NCI-H345 treated with DMSO at 0.1 percent for 48 hours (cell line): ENCODE results near the gene FAM200A.
"Not testable (repeated sequence)": the region's sequence is repeated elsewhere in the genome, so short reads cannot be mapped to it uniquely, and the experiment has no call there.

ENCODE experiments used
- DNase-seq: peaks from one replicate; lab custom pipeline; 2025; ENCODE audit not compliant: unreplicated experiment; lab: John Stamatoyannopoulos, UW

The FAM200A gene

DNA sequence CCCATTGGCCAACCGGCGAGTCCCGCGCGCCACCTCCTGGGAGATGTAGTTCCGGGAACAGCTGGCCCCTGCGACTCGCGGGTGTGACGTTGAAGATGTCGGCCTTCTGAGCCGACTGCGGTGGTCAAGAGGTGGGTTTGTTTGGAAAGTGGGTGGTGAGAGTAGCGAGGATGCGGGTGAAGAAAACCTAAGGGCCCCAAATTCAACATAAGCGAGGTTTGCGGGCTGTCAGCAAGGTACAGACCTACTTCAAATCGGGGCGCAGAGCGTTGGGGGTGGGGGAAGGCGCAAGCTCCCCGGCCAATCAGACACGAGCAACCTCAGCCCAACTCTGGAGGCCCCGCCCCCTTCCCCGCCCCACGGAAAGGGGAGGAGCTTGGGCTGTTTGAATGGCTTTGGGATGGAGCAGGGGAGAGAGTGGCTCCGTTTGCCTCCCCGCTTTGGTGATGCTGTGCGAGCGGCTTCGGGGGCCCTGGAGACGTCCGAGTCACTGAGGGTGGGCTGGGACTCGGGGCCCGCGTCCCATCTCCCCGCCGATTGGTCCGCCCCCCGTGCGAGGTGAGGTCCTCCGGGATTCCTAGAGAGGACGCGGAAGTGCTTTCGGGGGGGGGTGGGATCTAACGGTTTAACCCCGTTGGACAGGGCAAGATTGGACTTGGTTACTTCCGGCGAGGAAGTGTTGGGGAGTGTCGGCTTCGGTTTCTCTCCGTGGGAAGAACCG is 47.2 kb downstream of the FAM200A start, which contains the start of gene ZKSCAN5:
Gene ZKSCAN5, plus strand, starts transcription at position 60 of the 721 bp plus-strand sequence. CDS start 1,383 bp downstream, outside the sequence.
- peak; percentile 86 for DNase-seq

GRCh38 chr7:99504281-99504602 is 47.7 kb downstream of the FAM200A start:
- peak; percentile 94 for DNase-seq

- not testable (repeated sequence) for DNase-seq
Measured at GRCh38 chr7:99501236-99501635, 50.7 kb downstream of the FAM200A start.

GRCh38 chr7:99500637-99501009 is 51.3 kb downstream of the FAM200A start:
- no peak for DNase-seq

DNA sequence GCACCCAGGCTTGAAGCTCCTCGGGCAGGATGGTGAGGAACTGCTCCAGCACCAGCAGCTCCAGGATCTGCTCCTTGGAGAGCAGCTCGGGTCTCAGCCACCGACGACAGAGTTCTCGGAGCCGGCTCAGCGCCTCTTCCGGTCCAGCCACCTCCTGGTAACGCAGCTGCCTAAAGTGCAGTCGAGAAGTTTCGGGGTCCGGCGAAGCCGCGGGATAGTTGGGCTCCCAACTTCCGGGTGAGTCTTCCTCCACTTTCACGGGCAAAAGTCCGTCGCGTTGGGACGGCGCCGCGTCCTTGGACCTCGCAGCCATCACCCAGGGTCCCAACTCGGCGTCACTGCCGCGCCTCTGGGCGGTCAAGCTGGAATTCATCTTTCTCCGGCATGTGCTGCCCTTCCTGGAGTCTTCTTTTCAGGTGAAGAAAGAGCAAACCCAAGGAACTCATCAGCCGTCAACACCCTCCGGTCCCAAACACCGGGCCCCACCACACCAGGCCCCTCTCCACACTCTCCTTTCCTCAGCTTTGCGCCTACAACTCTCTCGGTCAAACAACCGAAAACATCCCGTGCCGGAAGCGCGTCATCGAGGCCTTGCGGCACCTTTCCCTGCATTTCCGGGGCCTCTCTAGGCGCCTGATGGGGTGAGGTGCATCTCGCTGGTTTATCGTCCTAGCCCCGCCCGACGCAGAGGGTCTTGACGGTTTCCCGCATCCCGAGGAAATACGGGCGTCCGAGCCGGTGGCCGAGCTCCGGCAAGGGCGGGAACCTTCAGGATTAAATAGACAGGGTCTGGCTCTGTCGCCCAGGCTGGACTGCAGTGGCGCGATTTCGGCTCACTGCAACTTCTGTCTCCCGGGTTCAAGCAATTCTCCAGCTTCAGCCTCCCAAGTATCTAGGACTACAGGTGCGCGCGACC is 51.9 kb downstream of the FAM200A start, which contains the start of gene ZNF394:
Gene ZNF394, minus strand, starts transcription at position 561 of the 916 bp plus-strand sequence. Its CDS starts 188 bp downstream, at position 373.
- DNase-seq: peak; percentile 84

GRCh38 chr7:99499371-99499720 is 52.6 kb downstream of the FAM200A start:
- DNase-seq: no peak

- DNase-seq: no peak
Measured at GRCh38 chr7:99498546-99498944, 53.4 kb downstream of the FAM200A start.

DNA sequence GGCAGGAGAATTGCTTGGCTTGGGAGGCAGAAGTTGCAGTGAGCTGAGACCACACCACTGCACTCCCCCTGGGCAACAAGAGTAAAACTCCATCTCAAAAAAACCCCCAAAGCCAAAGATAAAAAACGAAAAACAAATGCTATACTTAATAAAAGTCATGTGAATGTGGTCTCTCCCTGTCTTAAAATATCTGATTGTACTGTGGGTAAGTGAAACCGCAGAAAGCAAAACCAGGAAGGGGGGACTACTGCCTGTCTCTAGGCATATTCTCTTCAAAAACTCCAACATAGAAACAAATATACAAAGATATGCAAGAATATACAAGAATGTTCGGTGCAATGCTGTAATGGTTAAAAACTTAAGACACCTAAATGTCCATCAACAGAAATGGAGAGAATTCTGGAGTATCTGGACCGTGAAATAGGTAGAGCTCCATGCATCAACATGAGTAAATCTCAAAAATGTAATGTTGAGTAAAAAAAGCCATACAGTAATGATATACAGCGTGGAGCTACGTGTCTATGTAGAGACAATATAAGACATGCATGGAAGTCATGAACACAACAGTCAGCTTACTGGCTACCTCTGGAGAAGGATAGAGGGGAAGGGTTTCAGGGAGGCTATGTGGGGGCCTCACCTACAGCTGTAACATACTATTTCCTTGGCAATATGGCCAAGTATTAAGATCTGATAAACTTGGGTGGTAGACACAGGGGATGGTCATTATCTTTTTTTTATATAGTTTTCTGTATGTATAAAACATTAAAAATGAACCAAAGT is 54.0 kb downstream of the FAM200A start:
- DNase-seq: no peak
